22Rv1 (cell line): ENCODE measurements around the gene LIMS1.
"Not testable (repeated sequence)": the region's sequence is repeated elsewhere in the genome, so short reads cannot be mapped to it uniquely, and the experiment has no call there.

Experiments used
- ZFX ChIP-seq: fragments of 450-650 bp; IDR thresholded peaks from 2 replicates; pipeline ENCODE4 v1.6.1; 2017; ENCODE audit warnings: antibody characterized with exemption, borderline replicate concordance
- TF ChIP-seq, protein P1 (sequence below): fragments of 450-650 bp; IDR thresholded peaks from 2 replicates; pipeline ENCODE4 v1.5.1; 2017; ENCODE audit warnings: mild to moderate bottlenecking

- TF ChIP-seq, protein P1, sequence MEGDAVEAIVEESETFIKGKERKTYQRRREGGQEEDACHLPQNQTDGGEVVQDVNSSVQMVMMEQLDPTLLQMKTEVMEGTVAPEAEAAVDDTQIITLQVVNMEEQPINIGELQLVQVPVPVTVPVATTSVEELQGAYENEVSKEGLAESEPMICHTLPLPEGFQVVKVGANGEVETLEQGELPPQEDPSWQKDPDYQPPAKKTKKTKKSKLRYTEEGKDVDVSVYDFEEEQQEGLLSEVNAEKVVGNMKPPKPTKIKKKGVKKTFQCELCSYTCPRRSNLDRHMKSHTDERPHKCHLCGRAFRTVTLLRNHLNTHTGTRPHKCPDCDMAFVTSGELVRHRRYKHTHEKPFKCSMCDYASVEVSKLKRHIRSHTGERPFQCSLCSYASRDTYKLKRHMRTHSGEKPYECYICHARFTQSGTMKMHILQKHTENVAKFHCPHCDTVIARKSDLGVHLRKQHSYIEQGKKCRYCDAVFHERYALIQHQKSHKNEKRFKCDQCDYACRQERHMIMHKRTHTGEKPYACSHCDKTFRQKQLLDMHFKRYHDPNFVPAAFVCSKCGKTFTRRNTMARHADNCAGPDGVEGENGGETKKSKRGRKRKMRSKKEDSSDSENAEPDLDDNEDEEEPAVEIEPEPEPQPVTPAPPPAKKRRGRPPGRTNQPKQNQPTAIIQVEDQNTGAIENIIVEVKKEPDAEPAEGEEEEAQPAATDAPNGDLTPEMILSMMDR, result not testable (repeated sequence)
- TF ChIP-seq ZFX, result not testable (repeated sequence)
Measured at GRCh38 chr2:108656282-108656681, 122.0 kb downstream of the LIMS1 start.
